HG03460 (cell line): ENCODE measurements around the gene PITX2.
A peak's percentile ranks its signal among the peaks of the same experiment; 100 is the strongest.
"Not testable (repeated sequence)": the region's sequence is repeated elsewhere in the genome, so short reads cannot be mapped to it uniquely, and the experiment has no call there.

Experiments
- ATAC-seq: cut with Tn5 transposase; IDR thresholded peaks from one replicate; pipeline ENCODE4 v1.9.1; 2021; ENCODE audit not compliant: unreplicated experiment

Gene PITX2

DNA sequence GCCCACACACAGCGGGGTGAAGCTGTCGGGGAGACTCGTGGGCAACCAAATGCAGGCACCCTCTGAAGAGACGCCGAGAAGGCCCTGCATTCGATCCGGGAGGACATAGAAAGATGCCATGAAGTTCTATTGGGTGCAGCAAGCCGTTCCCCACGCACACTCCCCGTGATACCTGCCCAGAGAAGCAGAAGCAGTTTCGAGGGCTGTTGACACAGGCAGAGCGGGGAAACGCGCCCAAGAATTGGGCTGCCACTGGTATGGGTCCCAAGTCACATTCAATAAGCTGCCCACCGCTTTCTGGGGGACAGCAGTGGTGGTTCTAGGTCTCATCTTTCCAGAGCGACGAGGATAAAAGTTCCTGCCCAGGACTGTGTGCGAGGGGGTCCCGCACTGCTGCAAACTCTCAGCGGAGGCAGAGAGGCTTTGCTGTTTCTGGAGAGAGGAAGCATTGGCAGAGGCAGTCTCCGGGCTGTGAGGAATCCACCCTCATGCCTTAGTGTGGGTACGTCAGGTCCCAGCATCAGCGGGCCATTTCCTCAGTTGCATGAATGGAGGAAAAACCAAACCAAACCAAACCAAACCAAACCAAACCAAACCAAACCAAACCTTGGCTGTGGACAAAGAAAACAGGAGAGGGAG, 10.1 kb downstream of the PITX2 start:
- ATAC-seq = no peak

DNA sequence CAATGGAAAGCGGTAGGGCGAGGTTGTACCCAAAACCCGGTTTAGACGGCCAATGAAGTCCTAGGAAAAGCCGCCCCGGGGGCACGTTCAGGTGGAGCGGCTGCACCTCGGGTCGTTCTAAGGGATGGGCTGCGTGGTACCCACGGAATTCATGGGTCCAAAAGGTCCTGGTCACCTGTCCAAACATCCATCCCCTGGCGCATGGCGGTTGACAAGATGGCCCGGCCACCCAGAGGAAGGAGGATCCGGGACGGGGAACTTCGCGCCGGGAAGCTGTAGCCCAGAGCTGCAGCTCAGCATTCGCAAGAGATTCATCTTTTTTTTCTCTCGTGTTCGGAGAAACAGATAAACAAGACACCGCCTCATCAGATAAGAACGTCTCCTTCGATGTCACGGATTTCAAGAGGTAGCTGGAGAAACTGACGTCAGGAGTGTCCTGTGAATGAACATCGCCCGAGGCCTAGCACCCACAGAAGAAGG, 10.9 kb downstream of the PITX2 start:
- ATAC-seq = no peak

DNA sequence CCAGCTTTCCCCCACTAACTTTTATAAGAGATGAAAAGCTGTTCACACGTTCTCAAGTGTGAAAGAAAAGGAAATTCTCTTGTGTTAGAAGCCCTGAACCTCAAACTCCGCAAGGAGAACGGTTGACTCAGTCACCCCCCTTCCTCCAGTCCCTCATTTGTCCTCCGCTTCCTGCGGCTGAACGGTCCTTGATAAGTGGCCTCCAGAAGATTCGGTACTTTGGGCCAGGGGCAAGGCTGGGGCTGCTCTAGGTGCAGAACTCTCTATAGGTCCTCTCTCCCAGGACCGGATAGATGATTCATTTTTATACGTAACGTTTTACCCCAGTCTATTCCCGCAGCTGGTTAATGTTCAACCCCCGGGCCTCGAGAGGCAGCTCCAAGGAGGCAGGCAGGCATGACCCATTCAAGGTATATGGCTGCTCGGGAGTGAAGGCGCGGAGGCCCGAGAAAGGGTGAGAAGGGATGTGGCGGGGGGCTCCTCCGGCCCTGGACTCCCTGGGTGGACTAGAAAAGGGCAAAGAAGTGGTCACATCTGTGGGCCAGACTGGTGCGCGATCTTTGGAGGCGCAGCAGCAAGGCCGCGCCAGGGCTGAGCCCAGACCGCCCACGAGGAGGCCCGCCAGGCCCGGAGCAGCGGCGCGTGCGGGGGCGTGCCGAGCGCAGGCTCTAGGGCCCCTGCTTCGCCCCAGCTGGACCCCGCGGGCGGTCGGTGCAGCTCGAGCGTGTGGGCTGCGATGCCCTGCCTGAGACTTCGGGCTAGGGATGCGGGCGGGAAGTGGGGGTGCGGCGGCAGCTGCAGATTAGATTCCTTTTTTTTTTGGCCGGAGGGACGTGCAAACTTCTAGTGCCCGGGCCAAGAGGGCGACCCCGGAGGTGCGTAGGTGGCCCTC, 11.7 kb downstream of the PITX2 start:
- peak; percentile 89 for ATAC-seq

DNA sequence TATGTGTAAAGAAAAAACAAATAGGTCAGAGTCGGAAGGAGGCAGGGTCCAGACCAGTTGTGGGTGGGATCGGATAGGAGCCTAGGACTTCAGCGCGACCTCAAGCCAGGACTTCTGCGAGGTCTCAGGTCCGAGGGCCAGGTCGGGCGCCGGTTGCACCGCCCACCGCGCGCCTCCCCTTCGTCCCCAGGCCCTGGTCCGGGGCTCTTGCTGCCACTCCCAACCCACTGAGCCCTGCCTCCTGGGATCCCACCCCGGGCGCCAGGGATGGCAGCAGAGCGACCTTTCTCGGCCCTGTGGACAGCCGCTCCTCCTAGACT, 12.3 kb downstream of the PITX2 start:
- no peak for ATAC-seq

DNA sequence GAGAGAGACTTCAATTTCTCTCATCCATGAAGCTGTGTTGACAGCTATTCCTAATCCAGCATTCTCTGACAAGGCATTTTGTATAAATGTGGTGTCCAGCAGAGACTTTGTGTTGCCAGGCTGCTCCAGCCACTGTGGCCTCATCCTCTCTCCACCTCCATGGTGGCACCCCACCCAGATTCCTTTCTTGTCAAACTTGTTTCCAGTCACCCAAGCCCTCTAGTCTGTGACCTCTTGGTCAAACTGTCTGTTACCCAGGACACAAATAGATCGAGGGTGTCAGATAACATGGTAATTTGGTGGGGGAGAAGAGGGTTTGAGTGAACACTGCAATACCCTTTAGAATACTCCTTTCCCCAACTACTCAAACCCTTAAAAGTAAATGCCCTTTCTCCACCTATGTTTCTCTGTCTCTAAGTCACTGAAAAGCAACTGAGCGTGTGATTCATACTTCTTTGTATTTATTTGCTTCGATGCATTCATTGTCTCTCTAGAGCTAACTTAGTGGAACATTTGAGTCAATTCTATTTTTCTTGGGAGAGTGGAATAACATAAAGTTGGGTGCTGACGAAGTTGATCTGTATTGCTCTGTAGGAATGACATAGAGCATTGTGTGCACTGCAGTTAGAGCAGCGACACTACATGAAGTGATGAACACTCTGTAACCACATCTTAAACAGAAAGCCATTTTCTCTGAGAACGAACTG, 13.7 kb downstream of the PITX2 start:
- no peak for ATAC-seq

DNA sequence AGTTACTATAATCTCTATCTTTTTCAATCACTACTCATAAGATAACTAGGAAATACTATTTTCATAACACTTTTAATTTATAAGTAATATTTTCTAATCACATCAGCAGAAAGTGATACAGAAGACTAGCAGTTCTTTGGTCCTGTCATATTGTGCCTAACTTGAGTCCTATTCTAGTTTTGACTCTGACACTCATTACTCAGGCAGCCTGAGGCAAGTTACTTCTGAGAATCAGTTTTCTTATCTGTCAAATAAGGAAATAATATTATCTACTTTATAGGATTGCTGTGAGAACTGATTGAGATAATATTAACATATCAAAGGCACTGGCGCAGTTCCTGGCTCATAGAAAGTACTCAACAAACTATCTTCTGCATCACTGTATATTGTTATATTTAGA, 17.8 kb downstream of the PITX2 start:
- no peak for ATAC-seq

DNA sequence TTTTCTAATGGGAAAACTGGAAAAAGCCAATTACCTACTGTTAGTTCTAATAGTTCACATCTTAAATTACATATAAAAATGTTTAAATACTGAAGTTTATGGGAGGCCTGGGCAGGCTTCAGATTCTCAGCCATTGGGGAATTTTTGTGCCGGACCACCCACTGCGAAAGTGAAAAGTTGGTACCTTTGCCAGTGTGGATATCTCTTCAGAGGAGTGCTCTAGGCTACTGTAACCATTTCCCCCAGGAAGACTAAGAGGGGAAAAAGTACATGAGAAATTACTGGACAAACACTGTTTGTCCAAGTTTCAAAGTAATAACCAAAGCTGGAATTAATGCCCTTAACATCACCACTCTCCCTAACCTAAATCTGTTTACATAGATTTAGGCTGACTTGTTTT, 20.8 kb downstream of the PITX2 start:
- ATAC-seq = no peak

DNA sequence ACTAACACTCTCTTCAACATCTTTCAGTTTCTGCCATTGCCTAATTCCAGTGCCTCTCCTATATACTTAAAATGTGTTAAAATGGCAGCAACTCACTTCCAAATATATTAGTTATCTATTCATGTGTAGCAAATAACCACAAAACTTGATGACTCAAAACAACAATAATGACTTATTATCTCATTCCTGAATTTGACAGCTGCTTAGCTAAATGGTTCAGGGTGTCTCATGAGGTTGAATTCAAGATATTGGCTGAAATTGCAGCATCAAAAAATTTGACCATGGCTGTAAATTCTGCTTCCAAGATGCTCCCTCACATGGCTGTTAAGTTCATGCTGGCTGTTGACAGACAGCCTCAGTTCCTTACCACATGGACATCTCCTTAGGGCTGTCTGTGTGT, 25.3 kb downstream of the PITX2 start:
- ATAC-seq = no peak

DNA sequence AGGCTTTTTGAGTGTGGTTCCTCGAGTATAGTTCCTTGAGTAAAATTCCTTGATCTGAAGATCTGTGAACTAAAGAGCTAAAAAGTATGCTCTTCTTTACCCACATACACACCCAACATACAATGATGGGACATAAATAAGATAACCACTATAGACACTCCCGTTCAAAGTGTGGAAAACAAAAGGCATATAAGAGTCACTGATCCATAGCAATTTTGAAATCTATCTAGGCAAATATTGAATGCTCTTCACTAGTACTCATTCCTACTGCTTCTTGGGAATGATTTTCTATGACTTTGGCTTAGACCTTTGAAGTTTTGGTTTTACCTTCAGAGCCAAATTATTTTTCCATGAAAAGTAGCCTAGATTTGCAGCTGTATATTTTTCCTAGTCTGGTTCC, 26.4 kb downstream of the PITX2 start:
- ATAC-seq = no peak

DNA sequence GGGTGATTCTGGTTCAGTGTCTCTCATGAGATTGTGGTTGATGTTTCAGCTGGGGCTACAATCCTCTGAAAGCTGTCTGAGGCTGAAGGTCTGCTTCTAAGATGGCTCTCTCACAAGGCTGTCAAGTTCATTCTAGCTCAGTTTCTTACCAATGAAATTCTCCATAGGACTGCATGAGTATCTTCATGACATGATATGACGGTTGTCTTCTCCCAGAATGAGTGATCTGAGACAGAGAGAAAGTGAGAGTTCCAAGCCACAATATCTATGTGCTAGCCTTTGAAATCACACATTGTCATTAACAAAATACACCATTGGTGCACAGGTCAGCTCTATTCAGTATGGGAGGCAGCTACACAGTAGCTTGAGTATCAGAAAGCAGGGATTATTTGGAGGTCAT, 27.3 kb downstream of the PITX2 start:
- ATAC-seq = no peak

DNA sequence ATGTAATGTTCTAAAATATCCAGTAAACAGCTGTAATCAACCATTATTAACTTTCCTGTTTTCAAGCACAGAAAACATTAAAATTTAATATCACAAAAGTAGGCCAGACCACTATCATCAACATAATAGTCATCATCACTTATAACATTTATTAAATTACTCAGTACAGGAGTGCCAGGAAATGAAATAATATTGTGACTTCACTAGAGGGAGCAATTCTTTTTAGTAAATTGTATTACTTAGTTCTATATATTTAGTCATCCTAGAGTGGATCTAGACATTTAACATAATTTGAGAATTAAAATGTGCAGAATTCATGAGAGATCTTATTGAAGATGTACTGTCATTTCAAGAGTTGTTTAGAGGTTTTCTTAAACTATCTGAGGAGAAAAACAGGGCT, 33.6 kb downstream of the PITX2 start:
- ATAC-seq = no peak

DNA sequence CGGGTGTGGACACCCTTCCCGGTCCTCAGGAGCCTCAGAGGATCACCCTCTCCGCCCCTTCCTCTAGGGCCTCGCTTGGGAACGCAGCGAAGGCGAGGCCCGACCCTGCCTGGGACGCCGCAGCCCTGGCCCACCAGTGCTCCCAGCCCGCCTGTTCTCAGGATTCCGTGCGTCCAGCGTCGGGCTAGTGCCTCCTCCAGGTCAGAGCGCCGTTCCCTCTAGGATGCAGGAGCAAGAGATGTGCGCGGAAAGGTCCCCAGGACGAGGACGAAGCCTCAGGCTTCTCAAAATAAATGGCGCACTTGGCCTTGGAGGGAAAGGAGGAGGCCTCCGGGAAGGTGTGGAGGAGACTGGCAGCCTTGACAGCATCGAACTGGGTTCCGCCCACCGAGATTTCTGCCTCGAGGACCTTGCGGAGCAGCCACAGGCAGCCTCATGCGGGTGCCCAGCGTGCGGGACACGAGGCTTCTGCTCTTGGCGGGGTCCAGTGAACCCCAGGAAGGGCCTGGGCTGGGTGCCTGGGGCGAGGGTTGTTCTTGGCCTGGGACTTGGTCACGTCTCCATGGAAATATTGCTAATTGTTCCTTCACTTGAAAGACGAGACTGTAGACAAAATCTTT, 35.1 kb downstream of the PITX2 start:
- ATAC-seq = no peak

DNA sequence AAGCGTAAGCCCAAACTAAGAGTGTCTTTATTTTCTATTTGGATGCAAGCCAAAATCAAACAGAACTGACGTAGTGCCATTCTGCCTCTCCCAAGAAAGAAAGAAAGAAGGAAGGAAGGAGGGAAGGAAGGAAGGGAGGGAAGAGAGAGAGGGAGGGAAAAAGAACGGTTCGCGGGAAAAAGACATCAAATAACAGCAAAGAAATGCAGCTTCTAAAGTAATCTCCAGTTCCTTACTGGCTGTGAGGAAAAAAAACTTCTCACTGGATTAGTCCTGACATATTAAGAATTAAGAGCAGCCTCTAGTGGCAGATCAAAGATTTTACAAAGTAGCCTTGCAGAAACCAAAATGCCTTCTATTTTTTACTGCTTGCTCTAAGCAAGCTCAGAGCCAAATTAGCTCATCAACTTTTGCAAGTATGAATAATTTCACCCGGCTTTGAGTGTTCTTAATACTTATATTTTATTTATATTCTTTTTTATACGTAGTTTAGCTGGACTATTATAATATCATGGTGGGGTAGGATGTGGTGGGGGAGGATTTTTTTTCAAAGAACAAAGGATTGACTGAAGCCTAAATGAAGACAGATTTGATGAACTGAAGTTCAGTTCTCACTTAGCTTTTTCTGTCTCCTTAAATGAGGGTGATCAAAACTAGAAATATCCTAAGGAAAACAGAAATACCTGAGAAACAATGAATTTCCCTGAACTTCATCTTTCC, 36.6 kb downstream of the PITX2 start:
- no peak for ATAC-seq

DNA sequence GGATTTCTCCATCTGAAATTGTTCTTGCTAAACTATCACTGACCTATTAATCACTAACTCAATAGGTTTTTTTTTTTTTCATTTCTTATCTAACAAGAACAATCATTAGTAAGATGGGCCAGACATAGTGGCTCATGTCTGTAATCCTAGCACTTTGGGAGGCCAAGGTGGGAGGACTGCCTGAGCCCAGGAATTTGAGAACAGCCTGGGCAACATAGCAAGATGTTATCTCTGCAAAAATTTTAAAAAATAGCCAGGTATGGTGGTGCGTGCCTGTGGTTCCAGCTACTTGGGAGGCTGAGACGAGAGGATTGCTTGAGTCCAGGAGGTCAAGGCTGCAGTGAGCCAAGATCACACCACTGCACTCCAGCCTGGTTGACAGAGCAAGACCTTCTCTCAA, 46.2 kb downstream of the PITX2 start:
- not testable (repeated sequence) for ATAC-seq
